GM13977 (cell line): ENCODE measurements around the gene ME1.

Experiments
- DNase-seq: peaks from one replicate; pipeline ENCODE4 v3.0.0; 2012; ENCODE audit warnings: low spot score
- CTCF ChIP-seq: IDR thresholded peaks from 2 replicates; pipeline ENCODE4 v1.5.1; 2012; ENCODE audit warnings: mild to moderate bottlenecking, control low read depth; ENCODE audit not compliant: insufficient read depth; ENCODE audit errors: extremely low read depth, missing control alignments
- in situ Hi-C: fragments of 300-500 bp; cut with MboI; formaldehyde crosslinking; loops from one replicate; pipeline ENCODE4 v1.12.0; 2022; ENCODE audit warnings: low sequenced_read_pairs, low pct_unique_long_range_greater_than_20kb, mixed read lengths, inconsistent platforms; ENCODE audit not compliant: unreplicated experiment

Gene ME1

GRCh38 chr6:83436674-83437073, 5.8 kb upstream of the ME1 start:
- TF ChIP-seq CTCF, result no peak
- no peak for DNase-seq
- in situ Hi-C loops, result no loop called here

GRCh38 chr6:83433177-83433576, 2.3 kb upstream of the ME1 start:
- in situ Hi-C loops, result no loop called here
- no peak for DNase-seq
- no peak for TF ChIP-seq CTCF

GRCh38 chr6:83432636-83433035, 1.8 kb upstream of the ME1 start:
- TF ChIP-seq CTCF, result no peak

GRCh38 chr6:83431545-83432155, 799 bp upstream of the ME1 start:
- in situ Hi-C loops, result no loop called here
- no peak for TF ChIP-seq CTCF
- DNase-seq, result no peak

More at GRCh38 chr6:83432636-83433035, 1.8 kb upstream of the ME1 start:
- DNase-seq, result no peak
- in situ Hi-C loops, result no loop called here

- no peak for TF ChIP-seq CTCF
- in situ Hi-C loops, result no loop called here
- no peak for DNase-seq
Measured at GRCh38 chr6:83429857-83430610, 817 bp downstream of the ME1 start.

GRCh38 chr6:83429269-83429668, 1.6 kb downstream of the ME1 start:
- in situ Hi-C loops, result no loop called here
- DNase-seq, result no peak
- TF ChIP-seq CTCF, result no peak
